Spleen (tissue), 11 donors: ENCODE measurements around the gene RAB8B. TPM values are rescaled to one million over a fixed set of nuclear protein-coding genes. Genes with fewer than 3 reads are reported as not detected.
A peak's percentile ranks its signal among the peaks of the same experiment; 100 is the strongest.

Source experiments
- DNase-seq: peaks from one replicate; pipeline ENCODE4 v3.0.0-alpha.2; 2020
- H3K27ac ChIP-seq, 8 donors: fragments of 200-600 bp; sonication (generic) in 7 of 8; 1 replicate in 4 of 8; 2 replicates in 4 of 8; pipeline versions ENCODE4 v1.5.0 to v1.8.0; 2016 to 2021; ENCODE audit warnings: inconsistent platforms in 4 of 8, mild to moderate bottlenecking in 4 of 8, moderate library complexity in 1 of 8
- H3K27me3 ChIP-seq, 7 donors: fragments of 200-600 bp; sonication (generic) in 6 of 7; replicated peaks in 1 of 7; 1 replicate in 4 of 7; 2 replicates in 3 of 7; pipeline versions ENCODE4 v1.5.0 to v1.8.0; 2016 to 2021; ENCODE audit warnings: inconsistent platforms in 3 of 7, mild to moderate bottlenecking in 1 of 7
- H3K36me3 ChIP-seq, 6 donors: fragments of 200-600 bp; sonication (generic) in 5 of 6; 1 replicate in 4 of 6; 2 replicates in 2 of 6; pipeline versions ENCODE4 v1.5.0 to v1.8.0; 2016 to 2021; ENCODE audit warnings: inconsistent platforms in 2 of 6
- H3K4me1 ChIP-seq, 6 donors: fragments of 200-600 bp; sonication (generic) in 5 of 6; 1 replicate in 3 of 6; 2 replicates in 3 of 6; pipeline versions ENCODE4 v1.5.0 to v1.8.0; 2016 to 2021; ENCODE audit warnings: inconsistent platforms in 3 of 6
- H3K4me3 ChIP-seq, 8 donors: fragments of 200-600 bp; sonication (generic) in 7 of 8; 1 replicate in 4 of 8; 2 replicates in 4 of 8; pipeline versions ENCODE4 v1.5.0 to v1.8.0; 2016 to 2021; ENCODE audit warnings: inconsistent platforms in 4 of 8, mild to moderate bottlenecking in 4 of 8, moderate library complexity in 2 of 8
- H3K9me3 ChIP-seq, 8 donors: fragments of 200-600 bp; sonication (generic) in 7 of 8; 1 replicate in 4 of 8; 2 replicates in 4 of 8; pipeline versions ENCODE4 v1.5.0 to v1.8.0; 2016 to 2021; ENCODE audit warnings: inconsistent platforms in 4 of 8
- CTCF ChIP-seq, 11 experiments: fragments of 200-600 bp in 7 of 11; fragments of 450-650 bp in 4 of 11; sonication (generic) in 4 of 11; IDR thresholded peaks in 8 of 11; conservative IDR thresholded peaks in 3 of 11; 1 replicate in 7 of 11; 2 replicates in 4 of 11; pipeline versions ENCODE4 v1.4.0 to v1.8.0; 2016 to 2021; ENCODE audit warnings: antibody characterized with exemption in 11 of 11, inconsistent platforms in 4 of 11, mild to moderate bottlenecking in 1 of 11
- POLR2A ChIP-seq, 3 donors: fragments of 450-650 bp; IDR thresholded peaks; one replicate each; pipeline ENCODE4 v1.5.1; 2017; ENCODE audit warnings: antibody characterized with exemption in 3 of 3, mild to moderate bottlenecking in 1 of 3
- POLR2AphosphoS5 ChIP-seq, 3 donors: sonication (generic); formaldehyde crosslinking; IDR thresholded peaks; one replicate each; pipeline ENCODE4 v1.5.1; 2017; ENCODE audit warnings: antibody characterized with exemption in 3 of 3
- WGBS, 5 donors: extraction: QIAGEN DNeasy Blood & Tissue Kit in 3 of 5; methylation state at CpG; one replicate each; pipeline versions ENCODE4 v1.1.5 to v1.1.7; 2013 to 2018; 5-methylcytosine and 5-hydroxymethylcytosine counted together
- intact Hi-C: fragments of 100-400 bp; cut with DNase I; formaldehyde crosslinking; loops from one replicate; pipeline ENCODE4 v1.15.0; 2023; ENCODE audit warnings: low total_unique reads
- polyA plus RNA-seq, 3 donors: library from polyadenylated mRNA; stranded (reverse); fragments of 200-250 nt; gene quantifications; one replicate each; pipeline ENCODE4 v1.2.1, GENCODE V29; 2013
- total RNA-seq, 7 donors: library from RNA; depleted of rRNA in 3 of 7; stranded (reverse); fragments of >200 nt in 3 of 7; fragmentation: NEBNext Ultra II Directional in 4 of 7; extraction: Animal tissue kit (Norgen Biotek cat#: 25700) in 4 of 7; gene quantifications; one replicate each; pipeline versions ENCODE4 v1.1.0 to v1.2.1, GENCODE V29; 2016 to 2021
- donor health status: healthy with polysubstance abuse.
- donor health status: DM: no; HTN: no; CAD: no; lungs with moderate emphysema.
- donor health status: DM: no; HTN: no; CAD: no.
- donor health status: Bipolar disorder and iron deficiency.
- donor health status: healthy.
- donor health status: DM: no; HTN: no; CAD: no.
- donor health status: DM: yes; HTN: yes; CAD: no.

Gene RAB8B
- total and polyA plus RNA-seq, 10 donors, result 18.9 to 96.4 (median 64.2) TPM

GRCh38 chr15:63244976-63245645 is 55.7 kb downstream of the RAB8B start:
- intact Hi-C loops, result no loop called here
- Histone ChIP-seq H3K27ac (peak overlapping the region in 6 of 8 donors; percentile 11 to 76 (median 48)), H3K4me3 (no peak overlapping the region), H3K9me3 (peaks cover 0 to 5% (median 2%) of the 10 kb centered on the region in 8 donors), H3K4me1 (peaks cover 19 to 85% (median 38%) of the 10 kb centered on the region in 6 donors), H3K27me3 (no peaks in the 10 kb centered on the region), H3K36me3 (peaks cover 0 to 52% (median 16%) of the 10 kb centered on the region in 6 donors)
- DNase-seq, result no peak
- TF ChIP-seq POLR2AphosphoS5 (IDR thresholded peaks at IDR 0.05) (no peak), CTCF (IDR thresholded peaks at IDR 0.05 in 8 of 11, conservative IDR thresholded peaks at IDR 0.05 in 3 of 11) (no peak), POLR2A (IDR thresholded peaks at IDR 0.05) (no peak)
- 38 to 60% (median 47%) methylated on average over 5 of the region's 5 CpGs for WGBS, 5 donors

GRCh38 chr15:63246691-63247469 is 57.5 kb downstream of the RAB8B start:
- DNase-seq, result no peak
- Histone ChIP-seq H3K27ac (peak overlapping the region in 6 of 8 donors; percentile 40 to 76 (median 64)), H3K9me3 (peaks cover 0 to 5% (median 2%) of the 10 kb centered on the region in 8 donors), H3K36me3 (peaks cover 0 to 70% (median 30%) of the 10 kb centered on the region in 6 donors), H3K4me1 (peaks cover 19 to 67% (median 32%) of the 10 kb centered on the region in 6 donors), H3K4me3 (no peak overlapping the region), H3K27me3 (no peaks in the 10 kb centered on the region)
- TF ChIP-seq CTCF (IDR thresholded peaks at IDR 0.05 in 8 of 11, conservative IDR thresholded peaks at IDR 0.05 in 3 of 11) (no peak), POLR2A (IDR thresholded peaks at IDR 0.05) (no peak), POLR2AphosphoS5 (IDR thresholded peaks at IDR 0.05) (peak in 1 of 3 donors; percentile 48)
- WGBS, 5 donors, result 79 to 87% (median 80%) methylated on average over 5 of the region's 5 CpGs
- intact Hi-C loops, result no loop called here

- DNase-seq, result no peak
- Histone ChIP-seq H3K4me3 (no peak overlapping the region), H3K36me3 (peaks cover 0 to 98% (median 37%) of the 10 kb centered on the region in 6 donors), H3K27me3 (no peaks in the 10 kb centered on the region), H3K9me3 (no peaks in the 10 kb centered on the region), H3K4me1 (peaks cover under 1 to 41% (median 14%) of the 10 kb centered on the region in 6 donors), H3K27ac (no peak overlapping the region)
- intact Hi-C loops, result no loop called here
- WGBS, 5 donors, result 96 to 98% (median 97%) methylated on average over 4 of the region's 4 CpGs
- no peak for TF ChIP-seq POLR2A (IDR thresholded peaks at IDR 0.05)
- TF ChIP-seq POLR2AphosphoS5 (IDR thresholded peaks at IDR 0.05), result no peak
- TF ChIP-seq CTCF (IDR thresholded peaks at IDR 0.05 in 8 of 11, conservative IDR thresholded peaks at IDR 0.05 in 3 of 11), result no peak
Measured at GRCh38 chr15:63250312-63250965, 61.0 kb downstream of the RAB8B start.
